SW480 (cell line): ENCODE results near the gene IFIT3.

Experiments used
- DNase-seq: peaks from one replicate; pipeline ENCODE4 v3.0.0-alpha.2; 2016; ENCODE audit warnings: low spot score

Gene IFIT3

GRCh38 chr10:89357975-89358374 lies 30.2 kb downstream of the IFIT3 start:
- no peak for DNase-seq

GRCh38 chr10:89360157-89360556 lies 32.4 kb downstream of the IFIT3 start:
- peak; percentile 9 for DNase-seq

GRCh38 chr10:89362929-89363328 lies 35.1 kb downstream of the IFIT3 start:
- no peak for DNase-seq

- DNase-seq: no peak
These were observed 36.1 kb downstream of the IFIT3 start for GRCh38 chr10:89363729-89364442.

GRCh38 chr10:89364531-89364930 lies 36.7 kb downstream of the IFIT3 start:
- DNase-seq: no peak

GRCh38 chr10:89367529-89367928 lies 39.7 kb downstream of the IFIT3 start:
- no peak for DNase-seq

GRCh38 chr10:89368129-89368528 lies 40.3 kb downstream of the IFIT3 start:
- no peak for DNase-seq

GRCh38 chr10:89369156-89370105 lies 41.6 kb downstream of the IFIT3 start:
- peak; percentile 28 for DNase-seq

- no peak for DNase-seq
These were observed 43.3 kb downstream of the IFIT3 start for GRCh38 chr10:89371079-89371478.

GRCh38 chr10:89371987-89372386 lies 44.2 kb downstream of the IFIT3 start:
- DNase-seq: no peak

GRCh38 chr10:89373916-89374711 lies 46.3 kb downstream of the IFIT3 start:
- no peak for DNase-seq

GRCh38 chr10:89374713-89375141 lies 46.9 kb downstream of the IFIT3 start:
- no peak for DNase-seq

- DNase-seq: no peak
These were observed 50.2 kb downstream of the IFIT3 start, which contains the start of gene IFIT1B for GRCh38 chr10:89377705-89378637. Gene IFIT1B, plus strand, starts transcription at chr10:89378056. Its CDS starts 80 bp downstream, at chr10:89378136.

GRCh38 chr10:89379103-89379502 lies 51.3 kb downstream of the IFIT3 start:
- no peak for DNase-seq

GRCh38 chr10:89382757-89383156 lies 55.0 kb downstream of the IFIT3 start:
- DNase-seq: no peak

GRCh38 chr10:89384474-89385340 lies 56.9 kb downstream of the IFIT3 start:
- DNase-seq: no peak

- DNase-seq: no peak
These were observed 61.0 kb downstream of the IFIT3 start for GRCh38 chr10:89388806-89389205.

GRCh38 chr10:89389254-89389653 lies 61.5 kb downstream of the IFIT3 start:
- peak; percentile 30 for DNase-seq
